Vagina (tissue), 2 donors: ENCODE data around the gene TBC1D22A.

Experiments used
- CTCF ChIP-seq, 3 experiments: fragments of 450-650 bp in 2 of 3; fragments of 200-600 bp in 1 of 3; sonication (generic) in 1 of 3; IDR thresholded peaks; one replicate each; pipeline ENCODE4 v1.5.1; 2017 to 2019; ENCODE audit warnings: antibody characterized with exemption in 3 of 3, mild to moderate bottlenecking in 2 of 3, moderate library complexity in 2 of 3
- POLR2AphosphoS5 ChIP-seq, 2 donors: sonication (generic); formaldehyde crosslinking; IDR thresholded peaks; one replicate each; pipeline ENCODE4 v1.9.0; 2017; ENCODE audit warnings: antibody characterized with exemption in 2 of 2, mild to moderate bottlenecking in 2 of 2, low read depth in 1 of 2; ENCODE audit not compliant: insufficient read depth in 1 of 2

- TF ChIP-seq CTCF (IDR thresholded peaks at IDR 0.05) (no peak), POLR2AphosphoS5 (IDR thresholded peaks at IDR 0.05; ENCODE audit: insufficient read depth in 1 of 2, low read depth in 1 of 2) (no peak)
Observed at GRCh38 chr22:46834021-46834737, 71.7 kb downstream of the TBC1D22A start.
